GM12892 (cell line): ENCODE results near the gene HSPBP1.

Source experiments
- DNase-seq: peaks from one replicate; pipeline ENCODE4 v3.0.0; 2011; ENCODE audit not compliant: insufficient read length
- FAIRE-seq: peaks from 2 replicates; lab custom pipeline; 2011; peaks lifted over from hg19 to GRCh38; lab: Jason Lieb, UNC
- POLR2A ChIP-seq: IDR thresholded peaks from 2 replicates; pipeline ENCODE4 v1.6.1; 2011; ENCODE audit warnings: low read depth, low read length, control low read depth
- POLR2AphosphoS5 ChIP-seq: IDR thresholded peaks from 2 replicates; pipeline ENCODE4 v1.6.1; 2011; ENCODE audit warnings: low read depth, low read length, control low read depth
- TAF1 ChIP-seq: IDR thresholded peaks from 2 replicates; pipeline ENCODE4 v1.6.1; 2011; ENCODE audit warnings: low read depth, mild to moderate bottlenecking, control low read depth, low read length, borderline replicate concordance

Gene HSPBP1

DNA sequence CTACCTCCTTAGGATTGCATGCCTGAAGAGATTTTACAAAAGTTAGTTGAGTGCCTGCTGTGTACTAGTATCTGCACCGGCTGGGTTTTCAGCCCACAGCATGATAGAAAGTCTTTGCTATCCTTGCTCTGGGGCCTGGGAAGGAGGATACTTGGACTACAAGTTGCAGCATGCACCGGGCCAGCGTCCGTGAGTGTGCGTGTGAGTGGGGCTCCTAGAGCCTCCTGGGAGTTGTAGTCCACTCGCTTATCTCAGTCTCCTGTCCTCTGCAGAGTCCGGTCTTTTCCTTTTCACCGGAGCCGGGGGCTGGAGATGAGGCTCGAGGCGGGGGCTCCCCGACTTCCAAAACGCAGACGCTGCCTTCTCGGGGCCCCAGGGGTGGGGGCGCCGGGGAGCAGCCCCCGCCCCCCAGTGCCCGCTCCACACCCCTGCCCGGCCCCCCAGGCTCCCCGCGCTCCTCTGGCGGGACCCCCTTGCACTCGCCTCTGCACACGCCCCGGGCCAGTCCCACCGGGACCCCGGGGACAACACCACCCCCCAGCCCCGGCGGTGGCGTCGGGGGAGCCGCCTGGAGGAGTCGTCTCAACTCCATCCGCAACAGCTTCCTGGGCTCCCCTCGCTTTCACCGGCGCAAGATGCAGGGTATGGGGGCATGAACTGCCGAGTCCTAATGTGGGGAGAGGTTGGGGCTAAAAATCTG lies 24.5 kb upstream of the HSPBP1 start:
- FAIRE-seq (no peak), DNase-seq (peak; percentile 69)
- TF ChIP-seq POLR2A, result no peak
- TF ChIP-seq TAF1, result no peak
- TF ChIP-seq POLR2AphosphoS5, result no peak

GRCh38 chr19:55303477-55303876 lies 23.6 kb upstream of the HSPBP1 start:
- TF ChIP-seq POLR2A (no peak), POLR2AphosphoS5 (no peak), TAF1 (no peak)
- DNase-seq (no peak), FAIRE-seq (no peak)

GRCh38 chr19:55302318-55302703 lies 22.4 kb upstream of the HSPBP1 start:
- DNase-seq (no peak), FAIRE-seq (no peak)
- TF ChIP-seq POLR2A (no peak), TAF1 (no peak), POLR2AphosphoS5 (no peak)

DNA sequence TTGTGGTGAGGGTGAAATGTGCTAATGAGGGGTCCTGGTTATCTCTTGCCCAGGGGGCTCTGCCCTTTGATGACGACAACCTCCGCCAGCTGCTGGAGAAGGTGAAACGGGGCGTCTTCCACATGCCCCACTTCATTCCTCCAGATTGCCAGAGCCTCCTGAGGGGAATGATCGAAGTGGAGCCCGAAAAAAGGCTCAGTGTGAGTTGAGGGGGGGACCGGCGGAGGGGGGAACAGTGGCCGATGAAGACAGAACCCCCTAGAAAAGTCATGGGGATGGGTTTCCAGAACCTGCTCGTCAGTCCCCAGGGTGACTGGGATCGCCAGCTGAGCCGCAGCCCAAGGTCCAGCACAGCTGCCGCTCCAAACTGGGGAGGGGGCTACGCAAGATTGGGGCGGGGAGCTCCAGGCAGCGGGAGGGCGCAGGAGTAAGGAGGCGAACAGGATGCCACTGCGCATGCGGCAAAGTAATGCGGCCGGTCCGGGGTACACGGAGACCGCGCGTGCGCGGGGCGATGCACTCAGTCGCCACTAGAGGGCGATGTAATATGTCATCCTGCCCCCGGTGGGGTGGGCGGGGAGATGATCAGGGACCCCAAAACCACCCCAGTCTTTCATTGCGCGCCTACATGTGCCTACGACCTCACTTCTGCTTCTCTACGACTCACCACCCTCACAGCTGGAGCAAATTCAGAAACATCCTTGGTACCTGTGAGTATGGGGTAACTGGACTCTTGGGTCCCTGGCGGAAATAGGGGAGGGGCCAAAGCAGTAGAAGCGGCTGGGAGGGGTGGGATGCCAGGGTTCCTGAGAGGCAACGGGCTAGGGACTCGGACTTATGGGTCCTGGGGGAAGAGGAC lies 21.8 kb upstream of the HSPBP1 start:
- no peak for TF ChIP-seq POLR2A
- no peak for TF ChIP-seq TAF1
- no peak for TF ChIP-seq POLR2AphosphoS5
- FAIRE-seq (peak; percentile 94), DNase-seq (peak; percentile 98)

DNA sequence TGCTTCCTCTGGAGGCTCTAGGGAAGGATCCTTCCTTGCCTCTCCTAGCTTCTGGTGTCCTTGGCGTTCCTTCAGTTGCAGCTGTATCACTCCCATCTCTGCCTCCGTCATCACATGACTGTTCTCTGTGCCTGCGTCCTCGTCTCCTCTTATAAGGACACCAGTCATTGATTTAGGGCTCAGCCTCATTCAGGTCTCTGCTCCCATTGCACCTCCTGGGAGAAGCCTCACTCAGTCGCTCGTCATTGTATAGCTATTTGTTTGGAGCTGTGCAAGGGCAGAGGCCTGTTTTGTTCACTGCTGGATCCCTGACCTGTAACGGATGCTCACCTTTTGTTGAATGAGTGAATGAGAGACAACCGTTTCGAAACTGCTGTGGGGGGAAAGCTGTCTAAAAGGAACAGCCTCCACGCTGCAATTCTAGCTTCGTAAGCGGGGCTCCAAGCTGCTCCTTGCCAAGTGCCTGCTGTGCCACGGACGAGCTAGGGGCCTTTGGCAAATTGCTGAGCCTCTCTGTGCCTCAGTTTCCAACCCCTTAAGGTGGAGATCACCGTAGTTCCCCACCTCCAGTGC lies 21.1 kb upstream of the HSPBP1 start:
- TF ChIP-seq POLR2A, result no peak
- no peak for TF ChIP-seq TAF1
- no peak for TF ChIP-seq POLR2AphosphoS5
- FAIRE-seq (no peak), DNase-seq (no peak)

GRCh38 chr19:55299991-55300390 lies 20.1 kb upstream of the HSPBP1 start:
- no peak for TF ChIP-seq POLR2AphosphoS5
- no peak for TF ChIP-seq TAF1
- TF ChIP-seq POLR2A, result no peak
- no peak for FAIRE-seq

DNA sequence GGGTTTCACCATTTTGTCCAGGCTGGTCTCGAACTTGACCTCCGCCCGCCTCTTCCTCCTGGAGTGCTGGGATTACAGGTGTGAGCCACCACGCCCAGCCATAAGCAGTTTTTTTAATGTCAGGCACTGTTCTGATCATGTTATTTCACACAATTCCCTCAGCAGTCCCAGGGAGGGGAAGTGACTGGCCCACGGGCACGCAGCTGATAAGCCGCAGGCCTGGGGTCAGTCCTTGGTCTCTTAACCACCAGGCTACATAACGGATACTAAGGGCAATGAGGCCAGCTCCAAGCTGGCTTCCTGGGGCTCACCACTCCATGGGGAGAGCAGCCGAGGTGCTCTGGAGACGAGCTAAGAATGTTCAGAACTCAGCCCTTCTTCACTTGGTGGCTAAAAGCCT lies 17.4 kb upstream of the HSPBP1 start:
- no peak for FAIRE-seq
- TF ChIP-seq POLR2AphosphoS5 (no peak), TAF1 (no peak), POLR2A (no peak)
- DNase-seq, result no peak

More at GRCh38 chr19:55299991-55300390, 20.1 kb upstream of the HSPBP1 start:
- no peak for DNase-seq

DNA sequence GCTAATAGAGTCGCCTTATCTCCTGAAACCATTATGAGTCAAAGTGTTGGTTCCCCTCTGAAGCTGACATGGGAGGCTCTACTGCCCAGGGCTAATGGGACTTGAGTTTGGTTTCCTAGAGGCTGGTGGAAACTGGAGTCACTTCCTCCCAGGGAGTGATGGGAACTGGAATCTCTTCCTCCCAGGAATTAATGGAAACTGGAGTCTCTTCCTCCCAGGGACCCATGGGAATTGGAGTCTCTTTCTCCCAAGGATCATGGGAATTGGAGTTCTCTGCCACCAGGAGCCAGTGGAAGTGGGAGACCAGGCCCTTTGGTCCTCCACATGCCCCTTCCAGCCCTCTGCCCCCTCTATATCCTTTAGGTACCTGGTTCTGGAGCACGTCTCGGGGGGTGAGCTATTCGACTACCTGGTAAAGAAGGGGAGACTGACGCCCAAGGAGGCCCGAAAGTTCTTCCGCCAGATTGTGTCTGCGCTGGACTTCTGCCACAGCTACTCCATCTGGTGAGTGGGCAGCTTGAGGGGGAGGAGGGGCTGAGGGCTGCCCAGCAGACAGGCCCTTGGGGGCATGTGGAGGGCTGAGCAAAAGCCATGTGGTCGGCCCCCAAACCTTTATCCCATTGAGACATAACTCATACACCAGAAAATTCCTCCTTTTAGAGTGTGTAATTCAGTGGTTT lies 9.3 kb upstream of the HSPBP1 start:
- FAIRE-seq, result no peak
- TF ChIP-seq POLR2A (no peak), TAF1 (no peak), POLR2AphosphoS5 (no peak)
- no peak for DNase-seq

DNA sequence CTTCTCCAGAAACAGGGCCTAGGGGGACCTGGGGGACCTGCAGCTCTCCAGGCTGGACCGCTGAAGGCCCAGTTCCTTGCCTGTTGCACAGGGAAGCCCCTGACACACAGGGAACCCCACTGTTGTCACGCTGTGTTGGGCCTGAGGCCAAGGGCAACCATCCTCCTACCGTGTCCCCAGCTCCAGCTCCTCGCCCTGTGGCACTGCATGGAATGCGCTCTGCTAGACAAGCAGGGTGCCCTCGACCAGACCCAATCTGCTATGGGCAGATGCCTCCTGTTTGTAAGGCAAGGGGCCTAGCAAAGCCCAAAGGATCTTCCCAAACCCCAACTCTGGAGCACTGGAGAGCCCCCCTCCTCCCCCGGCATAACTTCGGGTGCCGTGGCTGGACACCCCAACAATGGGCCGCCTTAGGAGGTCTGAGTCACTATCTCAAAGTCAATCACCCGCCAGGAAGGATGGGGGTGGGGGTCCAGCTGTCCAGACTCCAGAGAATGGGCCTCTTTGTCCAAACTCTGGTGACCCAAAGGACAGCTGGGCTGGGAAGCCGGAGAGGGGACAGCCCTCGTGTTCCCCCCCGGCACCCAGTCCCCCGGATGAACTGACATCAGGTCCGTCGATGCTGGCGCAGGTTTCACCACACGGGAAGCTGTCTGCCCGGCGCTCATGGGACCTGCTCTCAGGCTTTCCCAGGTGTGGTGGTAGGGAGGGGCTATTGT lies 7.6 kb upstream of the HSPBP1 start:
- DNase-seq (no peak), FAIRE-seq (no peak)
- TF ChIP-seq POLR2AphosphoS5 (no peak), TAF1 (no peak), POLR2A (no peak)

DNA sequence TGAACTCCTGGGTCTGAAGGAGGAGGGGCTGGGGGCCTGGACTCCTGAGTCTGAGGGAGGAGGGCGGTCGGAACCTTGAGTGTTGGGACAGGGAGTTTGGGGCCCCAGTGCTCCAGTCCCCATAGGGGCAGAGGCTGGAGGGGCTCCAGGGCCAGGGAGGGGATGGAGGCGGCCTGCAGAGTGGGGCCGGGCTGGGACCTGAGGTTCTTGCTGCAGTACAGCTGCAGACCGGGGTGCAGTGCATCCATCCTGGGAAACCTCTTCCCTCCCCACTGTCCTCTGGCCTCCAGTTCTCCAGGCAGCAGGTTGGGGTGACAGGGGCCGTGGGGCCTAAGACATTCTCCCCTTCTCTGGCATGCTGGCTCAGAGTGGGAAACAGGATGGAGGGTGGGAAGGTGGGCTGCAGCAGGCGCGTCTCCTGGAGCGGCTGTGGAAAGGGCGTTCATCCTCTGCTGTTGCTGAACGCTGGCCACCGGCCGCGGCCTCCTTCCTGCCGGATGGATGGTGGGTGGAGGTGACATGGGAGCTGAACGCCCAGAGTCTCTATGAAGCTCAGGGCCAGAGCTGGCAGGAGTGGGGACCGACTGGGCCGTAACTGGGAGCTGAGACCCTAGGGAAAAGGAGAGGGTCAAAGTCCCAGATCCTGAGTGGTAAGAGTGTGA lies 5.5 kb upstream of the HSPBP1 start:
- no peak for FAIRE-seq
- TF ChIP-seq POLR2AphosphoS5, result no peak
- no peak for TF ChIP-seq TAF1
- TF ChIP-seq POLR2A, result no peak
- DNase-seq, result no peak
